Measurements from ENCODE around the gene SYCN.

Gene SYCN

GRCh38 chr19:39156326-39157230 is 47.5 kb downstream of the SYCN start:
- no peak for DNase-seq (ENCODE audit: low read depth in 2 of 2, low spot score in 1 of 2)

- no peak for DNase-seq (ENCODE audit: low read depth in 2 of 2, low spot score in 1 of 2)
Observed at GRCh38 chr19:39155741-39156140, 48.3 kb downstream of the SYCN start.

- no peak for DNase-seq (ENCODE audit: low read depth in 2 of 2, low spot score in 1 of 2)
Observed at GRCh38 chr19:39155114-39155700, 48.9 kb downstream of the SYCN start.

- DNase-seq (ENCODE audit: low read depth in 2 of 2, low spot score in 1 of 2) = no peak
Observed at GRCh38 chr19:39154629-39155100, 49.4 kb downstream of the SYCN start.

- no peak for DNase-seq (ENCODE audit: low read depth in 2 of 2, low spot score in 1 of 2)
Observed at GRCh38 chr19:39154100-39154628, 49.9 kb downstream of the SYCN start.
